H1 (cell line): ENCODE measurements around the gene CSNK1D. TPM values are rescaled to one million over a fixed set of nuclear protein-coding genes. Genes with fewer than 3 reads are reported as not detected.

ENCODE experiments used
- CTCF ChIA-PET: fragments of 300-600 bp; sonication (Branson Sonifier 250); formaldehyde crosslinking; loops from one replicate; lab custom pipeline; 2021; ENCODE audit not compliant: partially characterized antibody; lab: Charles Lee
- POLR2A ChIA-PET: fragments of 300-600 bp; sonication (Branson Sonifier 250); formaldehyde crosslinking; loops from one replicate; lab custom pipeline; 2021; ENCODE audit warnings: inconsistent platforms; ENCODE audit not compliant: partially characterized antibody; lab: Charles Lee
- DNase-seq, 2 experiments: peaks; one replicate each; pipeline versions ENCODE4 v3.0.0 to v3.0.0-alpha.2; 2010 to 2022; ENCODE audit warnings: low spot score in 2 of 2, low read depth in 1 of 2, mixed read lengths in 1 of 2
- FAIRE-seq: peaks from 2 replicates; lab custom pipeline; 2011; peaks lifted over from hg19 to GRCh38; lab: Jason Lieb, UNC
- H2AFZ ChIP-seq: 2 replicates; pipeline ENCODE4 v1.8.1; 2012; ENCODE audit warnings: low read length, inconsistent platforms
- H2AK5ac ChIP-seq: 2 replicates; pipeline ENCODE4 v1.6.1; 2013; ENCODE audit warnings: low read depth, low read length
- H2BK120ac ChIP-seq: replicated peaks from 2 replicates; pipeline ENCODE3; 2013; ENCODE audit warnings: low read depth, low read length, inconsistent platforms
- H2BK12ac ChIP-seq: 2 replicates; pipeline ENCODE4 v1.6.1; 2013; ENCODE audit warnings: low read depth, low read length
- H2BK15ac ChIP-seq: 2 replicates; pipeline ENCODE4 v1.6.1; 2013; ENCODE audit warnings: low read length
- H2BK20ac ChIP-seq: 2 replicates; pipeline ENCODE4 v1.6.1; 2013; ENCODE audit warnings: low read length
- H2BK5ac ChIP-seq: 2 replicates; pipeline ENCODE4 v1.6.1; 2013; ENCODE audit warnings: low read depth, low read length
- H3K14ac ChIP-seq: 2 replicates; pipeline ENCODE4 v1.6.1; 2013; ENCODE audit warnings: inconsistent platforms; ENCODE audit not compliant: insufficient read length
- H3K18ac ChIP-seq: 2 replicates; pipeline ENCODE4 v1.6.1; 2013; ENCODE audit warnings: low read length; ENCODE audit errors: extremely low read depth
- H3K23ac ChIP-seq: 2 replicates; pipeline ENCODE4 v1.6.1; 2013; ENCODE audit warnings: inconsistent platforms; ENCODE audit not compliant: insufficient read length
- H3K23me2 ChIP-seq: 2 replicates; pipeline ENCODE4 v1.6.1; 2013; ENCODE audit warnings: low read depth, low read length
- H3K27ac ChIP-seq: 2 replicates; pipeline ENCODE4 v1.6.1; 2011; ENCODE audit warnings: low read depth, low read length, inconsistent platforms
- H3K27me3 ChIP-seq, 4 experiments: replicated peaks in 1 of 4; 1 replicate in 1 of 4; 2 replicates in 3 of 4; pipeline versions ENCODE4 v1.6.1 to v1.8.1; 2011 to 2013; ENCODE audit warnings: low read length in 3 of 4, mild to moderate bottlenecking in 3 of 4, inconsistent platforms in 2 of 4, mixed read lengths in 2 of 4, moderate library complexity in 1 of 4; ENCODE audit not compliant: control insufficient read depth in 3 of 4, insufficient read depth in 3 of 4; ENCODE audit errors: extremely low read depth in 1 of 4
- H3K36me3 ChIP-seq, 4 experiments: 2 replicates each; pipeline versions ENCODE4 v1.6.1 to v1.8.1; 2011 to 2013; ENCODE audit warnings: mild to moderate bottlenecking in 4 of 4, low read length in 3 of 4, moderate library complexity in 2 of 4, control low read depth in 1 of 4, inconsistent platforms in 1 of 4; ENCODE audit not compliant: insufficient read depth in 4 of 4, control insufficient read depth in 2 of 4
- H3K4ac ChIP-seq: replicated peaks from 2 replicates; pipeline ENCODE3; 2013; ENCODE audit warnings: low read length, low read depth, mixed read lengths, inconsistent platforms; ENCODE audit not compliant: insufficient read length
- H3K4me1 ChIP-seq, 4 experiments: replicated peaks in 1 of 4; 1 replicate in 1 of 4; 2 replicates in 3 of 4; pipeline versions ENCODE4 v1.6.1 to v1.8.1; 2011 to 2013; ENCODE audit warnings: low read length in 3 of 4, inconsistent platforms in 2 of 4, mixed read lengths in 1 of 4; ENCODE audit not compliant: insufficient read depth in 4 of 4, control insufficient read depth in 3 of 4
- H3K4me2 ChIP-seq, 2 experiments: 2 replicates each; pipeline versions ENCODE4 v1.6.1 to v1.8.1; 2011 to 2013; ENCODE audit warnings: low read depth in 2 of 2, low read length in 2 of 2, control low read depth in 1 of 2, inconsistent platforms in 1 of 2, mild to moderate bottlenecking in 1 of 2; ENCODE audit not compliant: insufficient read depth in 1 of 2
- H3K4me3 ChIP-seq, 4 experiments: fragments of 200-600, 300-600 bp in 1 of 4; sonication (generic), shearing (Covaris generic), sonication (Bioruptor Twin) in 1 of 4; 2 replicates each; pipeline versions ENCODE4 v1.5.1 to v1.8.1; 2011 to 2016; ENCODE audit warnings: low read length in 4 of 4, low read depth in 3 of 4, control low read depth in 2 of 4, inconsistent platforms in 2 of 4, mild to moderate bottlenecking in 2 of 4, mixed read lengths in 1 of 4, moderate library complexity in 1 of 4; ENCODE audit not compliant: insufficient read depth in 2 of 4; ENCODE audit errors: extremely low read depth in 1 of 4
- H3K56ac ChIP-seq: replicated peaks from 2 replicates; pipeline ENCODE3; 2013; ENCODE audit warnings: low read depth, mild to moderate bottlenecking, mixed read lengths, low read length, inconsistent platforms; ENCODE audit not compliant: insufficient read length
- H3K79me1 ChIP-seq: 2 replicates; pipeline ENCODE4 v1.6.1; 2013; ENCODE audit warnings: low read depth, low read length, control low read depth
- H3K79me2 ChIP-seq, 2 experiments: 2 replicates each; pipeline versions ENCODE4 v1.6.1 to v1.8.1; 2012 to 2013; ENCODE audit warnings: low read length in 2 of 2, mild to moderate bottlenecking in 2 of 2, inconsistent platforms in 1 of 2; ENCODE audit not compliant: insufficient read depth in 2 of 2, control insufficient read depth in 1 of 2
- H3K9ac ChIP-seq, 4 experiments: replicated peaks in 1 of 4; 1 replicate in 1 of 4; 2 replicates in 3 of 4; pipeline versions ENCODE4 v1.6.1 to v1.8.1; 2011 to 2013; ENCODE audit warnings: low read depth in 3 of 4, low read length in 3 of 4, control low read depth in 2 of 4, mild to moderate bottlenecking in 2 of 4, moderate library complexity in 2 of 4, inconsistent platforms in 1 of 4; ENCODE audit errors: extremely low read depth in 1 of 4
- H3K9me3 ChIP-seq, 2 experiments: 2 replicates each; pipeline versions ENCODE4 v1.6.1 to v1.8.1; 2012 to 2013; ENCODE audit warnings: mild to moderate bottlenecking in 2 of 2, moderate library complexity in 2 of 2, control low read depth in 1 of 2, inconsistent platforms in 1 of 2, low read depth in 1 of 2, low read length in 1 of 2, mixed read lengths in 1 of 2; ENCODE audit not compliant: insufficient read depth in 2 of 2
- H4K20me1 ChIP-seq, 2 experiments: replicated peaks in 1 of 2; 2 replicates each; pipeline versions ENCODE3 to v1.8.1; 2011 to 2013; ENCODE audit warnings: inconsistent platforms in 2 of 2, low read length in 2 of 2, mild to moderate bottlenecking in 1 of 2; ENCODE audit not compliant: insufficient read depth in 2 of 2, control insufficient read depth in 1 of 2
- H4K5ac ChIP-seq: 2 replicates; pipeline ENCODE4 v1.6.1; 2013; ENCODE audit warnings: low read length, low read depth, mixed read lengths, inconsistent platforms; ENCODE audit not compliant: insufficient read length
- H4K8ac ChIP-seq: 2 replicates; pipeline ENCODE4 v1.8.0; 2013; ENCODE audit warnings: mild to moderate bottlenecking, moderate library complexity, low read length, inconsistent platforms; ENCODE audit not compliant: insufficient read depth; ENCODE audit errors: extremely low read depth
- H4K91ac ChIP-seq: replicated peaks from 2 replicates; pipeline ENCODE3; 2013; ENCODE audit warnings: low read length, mixed read lengths, inconsistent platforms; ENCODE audit not compliant: insufficient read length
- BCL11A ChIP-seq, 2 experiments: IDR thresholded peaks; one replicate each; pipeline ENCODE4 v1.6.1; 2011; ENCODE audit warnings: low read depth in 2 of 2, low read length in 2 of 2, mild to moderate bottlenecking in 2 of 2
- CBX5 ChIP-seq: fragments of 300-800, 300-1000 bp; sonication (generic); IDR thresholded peaks from 2 replicates; pipeline ENCODE4 v1.7.1; 2016; ENCODE audit warnings: antibody characterized with exemption, low read length, low read depth
- CBX8 ChIP-seq: fragments of 300-800, 300-1000 bp; sonication (generic); IDR thresholded peaks from 2 replicates; pipeline ENCODE4 v1.7.1; 2016; ENCODE audit warnings: low read depth, low read length, borderline replicate concordance
- CREB1 ChIP-seq: IDR thresholded peaks from 2 replicates; pipeline ENCODE4 v1.6.1; 2012; ENCODE audit warnings: inconsistent platforms
- JUND ChIP-seq: IDR thresholded peaks from 2 replicates; pipeline ENCODE4 v1.6.1; 2011; ENCODE audit warnings: mild to moderate bottlenecking, improper control_type of control experiment, low read length
- PHF8 ChIP-seq: fragments of 200-600 bp; sonication (generic); conservative IDR thresholded peaks from 2 replicates; pipeline ENCODE4 v1.7.1; 2012; ENCODE audit warnings: low read depth, mild to moderate bottlenecking, inconsistent platforms, low read length, moderate library complexity
- SP1 ChIP-seq: IDR thresholded peaks from 2 replicates; pipeline ENCODE4 v1.6.1; 2011; ENCODE audit warnings: low read depth, low read length
- SRF ChIP-seq: IDR thresholded peaks from 2 replicates; pipeline ENCODE4 v1.6.1; 2011; ENCODE audit warnings: mild to moderate bottlenecking, low read depth, low read length, moderate library complexity
- SUZ12 ChIP-seq: fragments of 200-600 bp; sonication (generic); IDR thresholded peaks from 2 replicates; pipeline ENCODE4 v1.6.1; 2012; ENCODE audit warnings: mild to moderate bottlenecking, inconsistent platforms, low read length, moderate library complexity, mixed read lengths
- TAF7 ChIP-seq: optimal IDR thresholded peaks from 2 replicates; pipeline ENCODE3; 2011; ENCODE audit warnings: low read depth, mild to moderate bottlenecking, inconsistent platforms, low read length, moderate library complexity, borderline replicate concordance
- TCF12 ChIP-seq: IDR thresholded peaks from 2 replicates; pipeline ENCODE4 v1.6.1; 2011; ENCODE audit warnings: low read depth, mild to moderate bottlenecking, low read length
- USF2 ChIP-seq: IDR thresholded peaks from 2 replicates; pipeline ENCODE4 v1.6.1; 2011; ENCODE audit warnings: low read length, improper control_type of control experiment
- ZNF274 ChIP-seq: IDR thresholded peaks from 2 replicates; pipeline ENCODE4 v1.7.0; 2012; ENCODE audit warnings: low read length, borderline replicate concordance; ENCODE audit errors: extremely low read depth
- WGBS, 2 experiments: shearing (Covaris generic) in 1 of 2; methylation state at CpG; one replicate each; pipeline versions ENCODE4 v1.1.6 to v1.1.7; 2013 to 2015; ENCODE audit warnings: low lambda C conversion rate in 2 of 2, mixed read lengths in 2 of 2, inconsistent platforms in 1 of 2, low coverage in 1 of 2, missing lambda C conversion rate in 1 of 2; ENCODE audit not compliant: insufficient replicate concordance in 2 of 2, insufficient coverage in 1 of 2, insufficient read length in 1 of 2; ENCODE audit errors: extremely low coverage in 1 of 2, missing lambda C conversion rate in 1 of 2; 5-methylcytosine and 5-hydroxymethylcytosine counted together
- polyA plus RNA-seq, 7 experiments: library from polyadenylated mRNA; depleted of rRNA in 3 of 7; stranded (reverse) in 5 of 7; unstranded in 2 of 7; fragments of >200 nt in 5 of 7; fragments of 200-250 nt in 2 of 7; gene quantifications; 1 replicate in 5 of 7; 2 replicates in 1 of 7; 4 replicates in 1 of 7; pipeline versions ENCODE4 v1.2.1 to v1.2.3, GENCODE V29; 2011 to 2013; ENCODE audit warnings: missing spikeins in 2 of 7, mixed read lengths in 2 of 7
- total RNA-seq: library from RNA; stranded (reverse); fragmentation: NEBNext Ultra II Directional; extraction: Animal tissue kit (Norgen Biotek cat#: 25700); gene quantifications from 2 replicates; pipeline ENCODE4 v1.2.1, GENCODE V29; 2021

Gene CSNK1D
- total and polyA plus RNA-seq, 2 of the 8 experiments (the other 6 are each of a cell fraction or from before 2014, with no cell fraction given): 73.5 to 103 TPM

GRCh38 chr17:82301916-82302567 is 28.5 kb upstream of the CSNK1D start:
- Histone ChIP-seq H3K4me1 (peaks cover 0 to 9% (median 3%) of the 10 kb centered on the region in 4 experiments; a peak in 3 of 7 replicates), H3K56ac (no peak overlapping the region), H3K23ac (no peak overlapping the region), H2BK120ac (no peak overlapping the region), H3K36me3 (no peaks in the 10 kb centered on the region; a peak in 1 of 8 replicates), H3K27me3 (peaks cover 0 to 2% (median 0%) of the 10 kb centered on the region in 4 experiments; a peak in 2 of 7 replicates), H3K18ac (no peak overlapping the region), H3K79me1 (no peaks in the 10 kb centered on the region), H3K23me2 (no peaks in the 10 kb centered on the region), H3K4me3 (no peak overlapping the region), H2BK15ac (no peak overlapping the region), H2BK5ac (no peak overlapping the region), H2BK20ac (no peak overlapping the region), H4K8ac (no peak overlapping the region), H3K27ac (no peak overlapping the region), H2AK5ac (no peak overlapping the region), H3K4ac (no peak overlapping the region), H2AFZ (no peak overlapping the region), H3K9me3 (no peaks in the 10 kb centered on the region), H3K4me2 (no peak overlapping the region), H4K5ac (no peak overlapping the region), H3K14ac (no peak overlapping the region), H4K20me1 (no peaks in the 10 kb centered on the region), H3K9ac (no peak overlapping the region), H3K79me2 (no peaks in the 10 kb centered on the region), H4K91ac (no peak overlapping the region), H2BK12ac (no peak overlapping the region)
- DNase-seq: no peak
- WGBS, 2 experiments: 83% methylated on average over 20 of the region's 23 CpGs; no CpG with 5 or more reads in 1 of the 2 experiments
- ChIA-PET POLR2A (interaction anchor here (1.3 to 1.5 kb wide), 2 partner anchors 10 to 18 kb away, joined by 3 read pairs; no protein-coding TSS in a partner anchor), CTCF (interaction anchor here (0.7 to 4.7 kb wide), 14 partner anchors 10 to 369 kb away, joined by 3 to 32 read pairs (median 4); partner anchors contain the start of gene CD7)
- FAIRE-seq: no peak
- TF ChIP-seq CBX5 (no peak), USF2 (no peak), CBX8 (no peak), SRF (no peak), TCF12 (no peak), BCL11A (IDR thresholded peaks at IDR 0.05; ENCODE audit: low read depth in 2 of 2, low read length in 2 of 2) (no peak), CREB1 (no peak), TAF7 (no peak), PHF8 (no peak), ZNF274 (no peak), SUZ12 (no peak), SP1 (no peak), JUND (no peak)
